Thyroid gland (tissue), 4 donors: Measurements from ENCODE around the gene HMGCLL1. TPM values are rescaled to one million over a fixed set of nuclear protein-coding genes. Genes with fewer than 3 reads are reported as not detected.

Experiments used
- DNase-seq, 2 donors: peaks; one replicate each; pipeline ENCODE4 v3.0.0-alpha.2; 2019
- H3K27ac ChIP-seq, 3 donors: fragments of 200-600 bp; sonication (generic); 1 replicate in 2 of 3; 2 replicates in 1 of 3; pipeline ENCODE4 v1.5.1; 2016 to 2019; ENCODE audit warnings: mild to moderate bottlenecking in 1 of 3, moderate library complexity in 1 of 3
- H3K27me3 ChIP-seq: fragments of 200-600 bp; sonication (generic); one replicate; pipeline ENCODE4 v1.5.1; 2019
- H3K36me3 ChIP-seq, 2 donors: fragments of 200-600 bp; sonication (generic); one replicate each; pipeline ENCODE4 v1.5.1; 2016 to 2019
- H3K4me1 ChIP-seq, 2 donors: fragments of 200-600 bp; sonication (generic); one replicate each; pipeline ENCODE4 v1.5.1; 2017 to 2019
- H3K4me3 ChIP-seq, 3 donors: fragments of 200-600 bp; sonication (generic); replicated peaks in 1 of 3; 1 replicate in 2 of 3; 2 replicates in 1 of 3; pipeline ENCODE4 v1.5.1; 2016; ENCODE audit warnings: mild to moderate bottlenecking in 1 of 3
- H3K9me3 ChIP-seq: fragments of 200-600 bp; sonication (generic); one replicate; pipeline ENCODE4 v1.5.1; 2017
- CTCF ChIP-seq, 6 experiments: fragments of 200-600 bp in 3 of 6; fragments of 450-650 bp in 3 of 6; sonication (generic) in 3 of 6; IDR thresholded peaks; one replicate each; pipeline ENCODE4 v1.5.1; 2016 to 2019; ENCODE audit warnings: antibody characterized with exemption in 6 of 6, mild to moderate bottlenecking in 2 of 6, inconsistent platforms in 1 of 6, moderate library complexity in 1 of 6
- POLR2A ChIP-seq, 2 donors: fragments of 450-650 bp; IDR thresholded peaks; one replicate each; pipeline ENCODE4 v1.6.1; 2017; ENCODE audit warnings: antibody characterized with exemption in 2 of 2, mild to moderate bottlenecking in 2 of 2, moderate library complexity in 1 of 2
- WGBS, 2 donors: methylation state at CpG; one replicate each; pipeline ENCODE4 v1.1.5; 2017; 5-methylcytosine and 5-hydroxymethylcytosine counted together
- intact Hi-C: fragments of 100-400 bp; cut with DNase I; formaldehyde crosslinking; loops from one replicate; pipeline ENCODE4 v1.15.1; 2023
- total RNA-seq, 4 donors: library from RNA; depleted of rRNA; stranded (reverse); fragments of >200 nt; gene quantifications; one replicate each; pipeline ENCODE4 v1.2.3, GENCODE V29; 2016

HMGCLL1 gene
- total RNA-seq, 4 donors from 2014 or later, result 0.25 to 2.1 (median 1.1) TPM

GRCh38 chr6:55560290-55560885 lies 18.6 kb downstream of the HMGCLL1 start:
- H3K36me3 ChIP-seq, result no peaks in the 10 kb centered on the region
- H3K9me3 ChIP-seq, result no peaks in the 10 kb centered on the region
- intact Hi-C loops, result no loop called here
- H3K4me1 ChIP-seq, result no peaks in the 10 kb centered on the region
- H3K27me3 ChIP-seq, result no peaks in the 10 kb centered on the region
- no peak overlapping the region for H3K27ac ChIP-seq
- TF ChIP-seq POLR2A (IDR thresholded peaks at IDR 0.05) (no peak), CTCF (IDR thresholded peaks at IDR 0.05) (no peak)
- no peak overlapping the region for H3K4me3 ChIP-seq
- WGBS, 2 donors, result 84 to 86% methylated on average over 2 of the region's 2 CpGs
- no peak for DNase-seq

- TF ChIP-seq POLR2A (IDR thresholded peaks at IDR 0.05) (no peak), CTCF (IDR thresholded peaks at IDR 0.05) (no peak)
- Histone ChIP-seq H3K27me3 (no peaks in the 10 kb centered on the region), H3K4me3 (no peak overlapping the region), H3K27ac (no peak overlapping the region), H3K36me3 (no peaks in the 10 kb centered on the region), H3K4me1 (no peaks in the 10 kb centered on the region), H3K9me3 (no peaks in the 10 kb centered on the region)
- no peak for DNase-seq
- WGBS, 2 donors, result 82 to 83% methylated on average over 7 of the region's 7 CpGs
- intact Hi-C loops, result no loop called here
These were observed 21.8 kb downstream of the HMGCLL1 start for GRCh38 chr6:55557146-55557545.

GRCh38 chr6:55545791-55546190 lies 33.2 kb downstream of the HMGCLL1 start:
- DNase-seq, result no peak
- intact Hi-C loops, result no loop called here
- TF ChIP-seq POLR2A (IDR thresholded peaks at IDR 0.05), result no peak
- TF ChIP-seq CTCF (IDR thresholded peaks at IDR 0.05), result no peak
- Histone ChIP-seq H3K4me3 (no peak overlapping the region), H3K27me3 (no peaks in the 10 kb centered on the region), H3K9me3 (no peaks in the 10 kb centered on the region), H3K4me1 (no peaks in the 10 kb centered on the region), H3K27ac (no peak overlapping the region), H3K36me3 (no peaks in the 10 kb centered on the region)

- no peak for DNase-seq
- 93 to 96% methylated on average over 4 of the region's 4 CpGs for whole genome bisulfite sequencing, 2 donors
These were observed 35.2 kb downstream of the HMGCLL1 start for GRCh38 chr6:55543633-55544309.

GRCh38 chr6:55541024-55541423 lies 38.0 kb downstream of the HMGCLL1 start:
- 83 to 86% methylated on average over 1 of the region's 1 CpG for WGBS, 2 donors
- Histone ChIP-seq H3K4me1 (no peaks in the 10 kb centered on the region), H3K4me3 (no peak overlapping the region), H3K9me3 (no peaks in the 10 kb centered on the region), H3K27me3 (no peaks in the 10 kb centered on the region), H3K36me3 (no peaks in the 10 kb centered on the region), H3K27ac (no peak overlapping the region)
- DNase-seq, result no peak
- intact Hi-C loops, result no loop called here
- TF ChIP-seq CTCF (IDR thresholded peaks at IDR 0.05) (no peak), POLR2A (IDR thresholded peaks at IDR 0.05) (no peak)

More at GRCh38 chr6:55543633-55544309, 35.2 kb downstream of the HMGCLL1 start:
- no peak for TF ChIP-seq POLR2A (IDR thresholded peaks at IDR 0.05)
- Histone ChIP-seq H3K4me3 (no peak overlapping the region), H3K36me3 (no peaks in the 10 kb centered on the region), H3K27ac (no peak overlapping the region), H3K9me3 (no peaks in the 10 kb centered on the region), H3K27me3 (no peaks in the 10 kb centered on the region), H3K4me1 (no peaks in the 10 kb centered on the region)
- intact Hi-C loops, result no loop called here
